HG03354 (cell line): ENCODE measurements around the gene CASP3.
"Not testable (repeated sequence)": the region's sequence is repeated elsewhere in the genome, so short reads cannot be mapped to it uniquely, and the experiment has no call there.

ENCODE experiments used
- ATAC-seq: cut with Tn5 transposase; IDR thresholded peaks from one replicate; pipeline ENCODE4 v1.9.1; 2021; ENCODE audit warnings: mild to moderate bottlenecking; ENCODE audit not compliant: unreplicated experiment, poor library complexity, severe bottlenecking

CASP3 gene

DNA sequence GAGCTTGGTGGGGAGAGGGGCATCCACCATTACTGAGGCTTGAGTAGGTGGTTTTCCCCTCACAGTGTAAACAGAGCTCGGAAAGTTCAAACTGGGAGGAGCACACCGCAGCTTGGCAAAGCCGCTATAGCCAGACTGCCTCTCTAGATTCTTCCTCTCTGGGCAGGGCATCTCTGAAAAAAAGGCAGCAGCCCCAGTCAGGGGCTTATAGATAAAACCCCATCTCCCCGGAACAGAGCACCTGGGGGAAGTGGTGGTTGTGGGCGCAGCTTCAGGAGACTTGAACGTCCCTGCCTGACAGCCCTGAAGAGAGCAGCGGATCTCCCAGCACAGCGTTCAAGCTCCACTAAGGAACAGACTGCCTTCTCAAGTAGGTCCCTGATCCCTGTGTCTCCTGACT lies 48.3 kb downstream of the CASP3 start:
- not testable (repeated sequence) for ATAC-seq

DNA sequence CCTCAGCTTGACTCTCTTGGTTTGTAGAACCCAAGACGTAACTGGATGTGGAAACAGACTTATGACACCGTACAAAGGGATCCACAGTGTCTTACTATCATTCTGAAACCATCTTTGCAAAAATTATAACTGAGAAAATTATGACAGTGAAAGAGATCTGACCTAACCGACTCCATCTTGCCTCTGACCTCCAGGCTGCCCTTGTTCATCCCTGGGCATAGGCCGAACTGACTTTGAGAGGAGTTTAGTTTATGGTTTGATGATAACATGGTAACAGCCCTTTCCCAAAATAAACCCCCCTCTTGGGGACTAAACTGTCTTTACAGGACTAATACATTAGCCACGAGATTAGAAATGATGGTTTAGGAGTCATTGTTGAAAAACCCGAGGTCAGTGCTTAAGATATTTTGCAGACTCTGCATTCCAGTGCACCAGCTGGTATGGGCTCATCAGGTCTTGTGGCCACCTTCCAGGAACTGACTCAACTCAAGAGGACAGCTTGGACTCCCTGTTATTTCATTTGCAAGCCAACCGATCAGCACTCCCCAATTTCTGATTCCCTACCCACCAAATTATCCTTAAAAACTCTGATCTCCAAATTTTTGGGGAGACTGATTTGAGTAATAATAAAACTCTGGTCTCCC lies 49.6 kb downstream of the CASP3 start:
- ATAC-seq, result no peak

DNA sequence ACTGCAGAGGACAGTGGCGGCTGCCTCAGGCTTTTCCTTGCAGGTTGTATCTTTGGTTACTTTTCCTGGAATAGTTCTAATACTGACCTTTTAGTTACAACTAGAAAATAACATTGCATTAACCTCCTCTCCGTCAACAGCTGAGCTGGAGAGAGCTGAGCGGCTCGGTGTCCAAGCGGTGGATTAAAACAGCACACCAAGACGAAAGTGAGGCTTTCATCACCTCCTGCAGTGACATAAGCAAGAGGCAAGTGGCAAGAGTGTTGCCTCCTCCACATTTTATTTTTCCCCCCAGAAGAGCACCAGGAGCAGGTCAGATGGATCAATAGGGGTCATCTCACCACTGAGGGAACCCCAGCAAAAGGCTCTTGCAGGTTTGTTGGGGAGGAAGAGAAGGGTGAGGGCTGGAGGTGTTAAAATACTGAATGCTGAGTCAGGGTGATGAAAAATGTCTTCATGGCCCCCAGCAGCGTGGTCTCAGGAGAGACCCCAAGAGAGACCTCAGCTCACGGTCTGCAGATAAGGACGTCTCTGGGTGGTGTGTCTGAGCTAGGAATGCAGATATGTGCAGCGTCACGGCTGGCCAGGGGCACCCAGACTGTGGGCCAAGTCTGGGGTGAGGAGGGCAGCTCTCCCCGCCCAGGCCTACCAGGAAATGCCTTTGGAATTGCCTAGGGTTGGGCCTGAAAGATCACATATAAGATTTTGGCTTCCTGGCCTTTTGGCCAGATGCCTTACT lies 50.3 kb downstream of the CASP3 start:
- ATAC-seq, result no peak

DNA sequence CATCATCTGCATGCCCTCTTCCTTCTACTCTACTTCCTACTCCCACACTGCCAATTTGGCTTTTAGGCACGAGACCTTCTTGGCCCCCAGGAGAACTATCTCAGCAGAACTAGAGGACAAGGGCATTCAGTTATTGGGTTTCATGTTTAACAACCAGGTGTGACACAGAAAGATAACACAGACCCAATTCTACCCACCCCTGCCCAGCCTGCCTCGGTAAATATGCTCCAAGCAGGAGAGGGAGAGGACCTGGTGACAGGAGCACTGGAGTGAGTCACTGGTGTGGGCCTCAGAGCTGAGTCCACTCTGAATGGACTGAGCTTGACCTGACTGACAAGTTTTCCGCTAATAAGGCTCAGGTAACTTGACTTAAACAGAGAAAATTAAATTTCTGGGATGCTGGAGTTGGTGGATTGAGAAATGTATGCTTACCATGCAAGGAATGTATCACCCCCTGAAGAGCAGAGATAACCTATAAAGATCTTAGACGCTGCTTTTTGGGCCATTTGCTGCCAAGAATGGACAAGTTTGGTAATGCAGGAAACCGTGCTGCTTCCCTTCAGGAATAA lies 52.5 kb downstream of the CASP3 start:
- no peak for ATAC-seq

DNA sequence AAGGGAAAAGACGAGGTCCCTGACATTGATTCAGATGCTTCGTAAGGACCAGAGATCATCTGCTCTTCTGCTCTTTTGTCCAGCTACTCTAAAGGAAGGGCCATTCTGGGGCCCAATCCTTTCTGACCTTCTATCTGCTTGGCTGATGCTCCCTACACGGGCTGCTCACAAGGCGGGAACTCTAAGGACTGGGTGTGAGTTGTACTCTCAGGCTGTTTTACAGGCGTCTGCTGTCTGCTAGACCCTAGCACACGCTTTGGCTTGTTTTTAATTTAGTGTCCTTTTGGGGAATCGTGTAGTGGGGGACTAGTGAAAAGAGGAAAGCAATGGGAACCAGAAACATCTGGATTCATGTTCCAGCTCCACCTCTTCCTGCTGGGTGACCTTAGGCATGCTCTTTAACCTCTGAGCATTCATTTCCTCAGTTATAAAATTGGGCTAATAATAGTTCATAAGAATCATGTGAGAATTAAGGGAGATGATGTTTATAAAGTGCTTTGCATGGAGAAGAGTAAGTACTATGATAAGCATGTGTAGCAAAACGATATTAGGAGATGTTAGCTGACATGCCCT lies 53.1 kb downstream of the CASP3 start:
- no peak for ATAC-seq

DNA sequence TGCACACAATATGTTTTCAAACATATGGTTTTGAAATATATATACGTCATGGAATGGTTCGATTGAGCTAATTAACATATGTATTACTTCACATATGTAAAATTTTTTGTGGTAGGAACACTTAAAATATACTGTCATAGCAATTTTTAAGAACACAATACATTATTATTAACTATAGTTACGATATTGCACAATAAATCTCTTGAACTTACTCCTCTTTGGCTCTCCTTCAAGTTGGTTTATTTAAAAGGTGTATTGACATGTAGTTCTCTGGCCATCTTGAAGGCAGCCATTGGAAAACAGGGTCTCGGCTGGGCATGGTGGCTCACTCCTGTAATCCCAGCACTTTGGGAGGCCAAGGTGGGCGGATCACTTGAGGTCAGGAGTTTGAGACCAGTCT lies 53.8 kb downstream of the CASP3 start:
- ATAC-seq, result no peak

DNA sequence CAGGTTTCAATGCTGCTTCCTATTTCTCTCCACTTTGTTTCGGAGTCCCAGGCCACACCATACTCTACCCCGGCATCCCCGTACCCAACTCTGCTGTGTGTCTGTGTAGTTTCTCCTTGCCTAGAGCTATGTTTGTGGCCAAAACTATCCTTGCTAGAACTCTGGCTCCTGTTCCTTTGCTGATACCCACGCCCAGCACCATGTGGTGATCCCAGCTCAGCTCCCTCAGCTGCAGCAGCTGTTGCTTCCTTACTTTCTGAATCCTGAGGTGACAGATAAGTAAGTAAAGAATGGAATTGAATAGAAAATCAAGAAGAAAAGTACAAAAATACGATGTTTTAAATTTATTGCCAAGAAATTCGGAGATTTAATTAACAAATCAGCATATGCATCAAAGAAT lies 55.8 kb downstream of the CASP3 start:
- no peak for ATAC-seq

DNA sequence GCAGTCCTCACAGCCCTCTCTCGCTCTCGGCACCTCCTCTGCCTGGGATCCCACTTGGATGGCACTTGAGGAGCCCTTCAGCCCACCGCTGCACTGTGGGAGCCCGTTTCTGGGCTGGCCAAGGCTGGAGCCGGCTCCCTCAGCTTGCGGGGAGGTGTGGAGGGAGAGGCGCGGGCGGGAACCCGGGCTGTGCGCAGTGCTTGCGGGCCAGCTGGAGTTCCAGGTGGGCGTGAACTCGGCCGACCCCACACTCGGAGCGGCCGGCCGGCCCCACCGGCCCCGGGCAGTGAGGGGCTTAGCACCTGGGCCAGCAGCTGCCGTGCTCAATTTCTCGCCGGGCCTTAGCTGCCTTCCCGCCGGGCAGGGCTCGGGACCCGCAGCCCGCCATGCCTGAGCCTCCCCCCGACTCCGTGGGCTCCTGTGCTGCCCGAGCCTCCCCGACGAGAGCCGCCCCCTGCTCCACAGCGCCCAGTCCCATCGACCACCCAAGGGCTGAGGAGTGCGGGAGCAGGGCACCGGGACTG lies 57.4 kb downstream of the CASP3 start:
- ATAC-seq, result not testable (repeated sequence)

DNA sequence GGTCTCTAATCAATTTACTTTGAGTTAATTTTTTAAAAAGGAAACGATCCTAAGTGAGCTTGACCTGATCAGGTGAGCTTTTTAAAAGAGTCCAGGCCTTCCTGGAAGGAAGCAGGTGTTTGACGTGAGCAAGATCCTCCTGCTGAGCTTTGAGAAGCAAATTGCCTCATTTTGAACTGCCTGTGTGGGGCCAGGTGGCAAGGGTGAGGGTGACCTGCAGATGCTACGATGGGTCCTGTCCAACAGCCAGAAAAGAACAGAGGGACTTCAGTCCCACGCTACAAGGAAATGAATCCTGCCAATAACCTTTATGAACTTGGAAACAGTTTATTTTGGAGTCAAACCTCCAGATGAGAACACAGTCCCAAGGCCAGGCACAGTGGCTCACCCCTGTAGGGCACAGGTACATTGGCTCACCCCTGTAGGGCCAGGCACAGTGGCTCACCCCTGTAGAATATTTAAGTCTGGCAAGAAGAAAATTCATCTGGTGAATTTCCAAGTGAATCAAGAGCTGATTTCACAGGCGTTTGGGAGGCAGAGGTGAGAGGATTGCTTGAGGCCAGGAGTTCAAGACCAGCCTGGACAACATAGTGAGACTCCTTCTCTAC lies 58.1 kb downstream of the CASP3 start:
- ATAC-seq, result no peak

DNA sequence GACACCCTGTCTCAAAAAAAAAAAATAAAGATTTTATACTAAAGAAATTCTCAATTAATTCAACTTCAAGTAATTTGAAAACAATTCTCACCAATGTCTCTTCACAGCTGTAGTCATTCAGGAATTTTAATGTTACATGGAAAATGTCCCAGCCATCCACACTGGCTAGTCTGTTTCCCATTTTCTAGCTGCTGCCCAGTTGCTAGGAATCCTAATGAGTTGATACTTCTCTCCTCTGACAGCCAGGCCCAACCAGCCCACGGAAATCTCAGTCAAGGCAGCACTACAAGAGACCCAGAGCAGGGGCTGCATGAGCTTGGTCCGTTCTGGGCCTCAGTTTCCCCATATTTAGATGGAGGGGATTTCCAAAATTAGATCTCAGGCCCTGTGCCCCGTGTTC lies 59.1 kb downstream of the CASP3 start:
- no peak for ATAC-seq

DNA sequence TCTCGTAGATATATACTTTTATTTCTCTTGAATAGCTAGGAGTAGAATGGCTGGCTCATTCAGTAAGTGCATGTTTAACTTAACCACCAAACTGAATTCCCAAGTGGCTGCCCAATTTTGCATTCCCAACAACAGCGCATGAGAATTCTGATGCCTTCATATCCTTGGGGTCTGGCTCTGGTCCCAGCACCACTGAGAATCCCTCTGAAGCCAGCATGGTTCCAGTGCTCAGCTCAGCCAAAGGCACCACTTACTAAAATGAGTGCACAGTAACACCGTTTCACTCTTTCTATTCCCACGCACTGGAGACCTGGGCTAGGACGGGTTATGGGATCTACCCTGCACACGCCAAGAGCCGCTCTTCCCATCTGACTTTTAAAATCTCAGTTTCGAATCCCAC lies 60.4 kb downstream of the CASP3 start:
- ATAC-seq, result no peak

DNA sequence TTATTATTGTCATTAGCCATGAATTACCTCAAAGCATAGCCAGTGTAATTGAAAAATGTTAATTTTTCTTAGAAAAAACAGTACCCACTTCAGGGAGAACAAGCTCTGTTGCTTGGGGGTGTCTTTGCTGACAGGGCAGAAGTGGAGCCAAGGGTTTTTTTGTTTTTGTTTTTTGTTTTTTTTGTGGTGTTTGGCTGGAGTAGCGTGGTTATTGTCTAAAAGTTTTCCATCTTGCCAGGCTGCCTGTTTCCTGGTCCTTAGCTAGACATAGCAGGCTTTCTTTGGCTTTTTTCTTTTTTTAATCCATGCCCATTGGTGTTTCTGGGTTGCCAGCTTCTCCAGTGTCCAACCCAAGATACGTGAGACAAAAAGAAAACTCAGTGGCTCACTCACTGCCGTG lies 61.5 kb downstream of the CASP3 start:
- no peak for ATAC-seq

DNA sequence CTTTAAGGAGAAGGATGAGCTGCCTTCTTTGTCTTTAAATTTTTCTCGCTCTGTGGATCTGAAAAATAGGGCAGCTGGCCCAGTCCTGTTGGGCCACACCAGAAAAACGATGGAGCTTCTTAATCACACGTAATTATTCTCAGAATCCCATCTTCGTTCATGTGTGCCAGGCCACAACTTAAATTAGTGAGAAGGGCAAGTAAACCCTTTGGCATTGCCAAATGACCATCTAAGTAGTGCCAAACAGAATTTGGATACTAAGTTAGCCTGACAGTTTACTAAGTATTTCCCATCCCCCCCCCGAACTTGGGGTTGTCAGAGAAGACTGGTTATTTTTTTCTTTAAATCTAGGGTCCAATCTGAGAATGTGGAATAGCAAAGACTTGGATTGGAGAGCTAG lies 62.0 kb downstream of the CASP3 start:
- ATAC-seq, result no peak

DNA sequence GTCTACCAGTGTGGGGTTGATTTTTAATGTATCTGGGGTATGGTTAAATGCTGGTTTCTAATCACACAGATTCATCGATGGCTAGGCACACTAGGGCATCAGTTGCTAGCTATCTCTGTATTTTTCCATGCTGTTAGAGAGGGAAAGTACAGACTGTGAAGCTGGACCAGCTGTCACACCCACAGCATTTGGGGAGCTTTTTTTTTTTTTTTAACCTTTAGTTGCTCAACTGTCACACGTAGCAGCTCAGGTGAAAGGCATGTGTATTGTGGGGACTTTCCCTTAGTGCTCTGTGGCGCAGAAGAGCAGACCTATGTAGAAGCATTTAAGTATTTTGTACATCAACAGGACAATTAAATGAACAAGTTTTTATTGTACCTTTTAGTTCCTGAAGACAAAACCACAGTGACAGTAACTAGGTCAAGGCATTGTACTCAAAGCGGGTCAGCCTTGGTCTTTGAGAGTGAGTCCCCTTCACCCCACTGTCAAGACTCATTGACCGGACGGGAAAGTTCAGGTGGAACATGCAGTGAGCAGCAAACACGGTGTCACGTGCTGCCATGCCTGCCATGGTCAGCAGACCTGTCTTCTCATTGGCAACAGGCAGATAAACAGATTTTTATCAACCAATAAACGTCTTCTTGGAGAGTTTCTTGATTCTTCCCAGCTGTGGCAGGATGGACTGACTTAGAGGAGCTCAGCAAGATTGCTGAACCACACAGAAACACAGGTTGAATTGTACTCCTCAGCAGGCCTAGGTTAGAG lies 65.3 kb downstream of the CASP3 start:
- no peak for ATAC-seq
